A549 (cell line): ENCODE measurements around the gene HMGCL. TPM values are rescaled to one million over a fixed set of nuclear protein-coding genes. Genes with fewer than 3 reads are reported as not detected.

Experiments
- ATAC-seq, 2 experiments: fragments of 200-7000 bp in 1 of 2; fragments of >200 bp in 1 of 2; cut with Nextera tagmentation in 1 of 2; cut with Tn5 transposase in 1 of 2; 3 replicates each; pipeline versions ENCODE4 v1.8.0 to v1.9.1; 2018 to 2020; ENCODE audit warnings: mild to moderate bottlenecking in 1 of 2, moderate library complexity in 1 of 2
- CTCF ChIA-PET: fragments of 300-600 bp; sonication (Branson Sonifier 250); formaldehyde crosslinking; extraction: SDS; loops from one replicate; lab custom pipeline; 2021; ENCODE audit warnings: antibody characterized with exemption, inconsistent platforms; lab: Yijun Ruan, JAX
- POLR2A ChIA-PET: fragments of 350-600 bp; formaldehyde crosslinking; extraction: SDS; loops from one replicate; lab custom pipeline; 2021; ENCODE audit warnings: antibody characterized with exemption, inconsistent platforms; lab: Yijun Ruan, JAX
- DNase-seq, 2 experiments: peaks; one replicate each; pipeline versions ENCODE4 v3.0.0 to v3.0.0-alpha.2; 2011 to 2016; ENCODE audit warnings: low read depth in 1 of 2, low spot score in 1 of 2
- FAIRE-seq: peaks from 2 replicates; lab custom pipeline; 2011; peaks lifted over from hg19 to GRCh38; lab: Jason Lieb, UNC
- H3K27ac ChIP-seq, 2 experiments: fragments of >200 bp; sonication (Bioruptor Twin); formaldehyde crosslinking; 3 replicates each; pipeline ENCODE4 v1.5.1; 2016 to 2017
- H3K4me1 ChIP-seq: fragments of >200 bp; sonication (Bioruptor Twin); formaldehyde crosslinking; 3 replicates; pipeline ENCODE4 v1.6.1; 2016
- H3K4me2 ChIP-seq: fragments of >200 bp; sonication (Bioruptor Twin); formaldehyde crosslinking; 3 replicates; pipeline ENCODE4 v1.6.1; 2016
- H3K4me3 ChIP-seq: fragments of >200 bp; sonication (Bioruptor Twin); formaldehyde crosslinking; 3 replicates; pipeline ENCODE4 v1.5.1; 2016
- H3K9me3 ChIP-seq: fragments of >200 bp; sonication (Bioruptor Twin); formaldehyde crosslinking; 3 replicates; pipeline ENCODE4 v1.6.1; 2016
- ATOH8 ChIP-seq: fragments of 250-450 bp; sonication (Bioruptor Pico); IDR thresholded peaks from 2 replicates; pipeline ENCODE4 v1.5.0; 2020; ENCODE audit warnings: low read depth, mild to moderate bottlenecking, moderate library complexity
- CBX2 ChIP-seq: fragments of 200-600 bp; sonication (generic); IDR thresholded peaks from 2 replicates; pipeline ENCODE4 v1.6.1; 2016; ENCODE audit warnings: low read depth, mild to moderate bottlenecking, borderline replicate concordance
- CBX8 ChIP-seq: fragments of 200-600 bp; sonication (generic); IDR thresholded peaks from 2 replicates; pipeline ENCODE4 v1.6.1; 2016
- CEBPB ChIP-seq, 2 experiments: fragments of >200 bp in 1 of 2; sonication (Bioruptor Twin) in 1 of 2; formaldehyde crosslinking in 1 of 2; IDR thresholded peaks; 2 replicates each; pipeline ENCODE4 v1.6.1; 2012 to 2016
- CHD2 ChIP-seq: fragments of 150-350 bp; IDR thresholded peaks from 2 replicates; pipeline ENCODE4 v1.6.1; 2014; ENCODE audit warnings: low read length; ENCODE audit not compliant: partially characterized antibody
- CHD4 ChIP-seq: fragments of 200-600 bp; sonication (generic); IDR thresholded peaks from 2 replicates; pipeline ENCODE4 v1.6.1; 2016; ENCODE audit warnings: antibody characterized with exemption, mild to moderate bottlenecking, borderline replicate concordance
- CTCF ChIP-seq: fragments of >200 bp; sonication (Bioruptor Twin); formaldehyde crosslinking; IDR thresholded peaks from 3 replicates; pipeline ENCODE4 v1.5.1; 2016
- E2F6 ChIP-seq: IDR thresholded peaks from 2 replicates; pipeline ENCODE4 v1.6.1; 2012; ENCODE audit warnings: low read depth, borderline replicate concordance
- EHF ChIP-seq: fragments of 250-450 bp; sonication (Bioruptor Pico); IDR thresholded peaks from 2 replicates; pipeline ENCODE4 v1.5.0; 2020; ENCODE audit warnings: mild to moderate bottlenecking
- ELK1 ChIP-seq: fragments of 150-350 bp; IDR thresholded peaks from 2 replicates; pipeline ENCODE4 v1.6.1; 2014; ENCODE audit warnings: low read depth, mild to moderate bottlenecking, low read length
- EP300 ChIP-seq, 2 experiments: fragments of >200 bp; sonication (Bioruptor Twin); formaldehyde crosslinking; IDR thresholded peaks; 2 replicates in 1 of 2; 3 replicates in 1 of 2; pipeline ENCODE4 v1.6.1; 2016 to 2017
- FOSB ChIP-seq: fragments of 250-450 bp; sonication (Bioruptor Pico); IDR thresholded peaks from 2 replicates; pipeline ENCODE4 v1.5.0; 2020; ENCODE audit warnings: mild to moderate bottlenecking, moderate library complexity
- HES2 ChIP-seq: fragments of >200 bp; sonication (Bioruptor Twin); formaldehyde crosslinking; IDR thresholded peaks from 2 replicates; pipeline ENCODE4 v1.6.1; 2016
- HEYL ChIP-seq: fragments of 250-450 bp; sonication (Bioruptor Pico); IDR thresholded peaks from 2 replicates; pipeline ENCODE4 v1.8.0; 2021; ENCODE audit warnings: mild to moderate bottlenecking, moderate library complexity
- HOXB5 ChIP-seq: fragments of 250-450 bp; sonication (Bioruptor Pico); IDR thresholded peaks from 2 replicates; pipeline ENCODE4 v1.5.0; 2020; ENCODE audit warnings: mild to moderate bottlenecking, moderate library complexity
- JUNB ChIP-seq: fragments of >200 bp; sonication (Bioruptor Twin); formaldehyde crosslinking; IDR thresholded peaks from 2 replicates; pipeline ENCODE4 v1.6.1; 2016
- KDM1A ChIP-seq: fragments of 200-600 bp; sonication (generic); IDR thresholded peaks from 2 replicates; pipeline ENCODE4 v1.6.1; 2016; ENCODE audit warnings: low read depth, mild to moderate bottlenecking
- KDM5A ChIP-seq: fragments of 200-600 bp; sonication (generic); IDR thresholded peaks from 2 replicates; pipeline ENCODE4 v1.6.1; 2016; ENCODE audit warnings: antibody characterized with exemption, mild to moderate bottlenecking
- MAX ChIP-seq: IDR thresholded peaks from 2 replicates; pipeline ENCODE4 v1.6.1; 2012
- MAZ ChIP-seq: fragments of 150-350 bp; IDR thresholded peaks from 2 replicates; pipeline ENCODE4 v1.6.1; 2014; ENCODE audit warnings: antibody characterized with exemption, low read depth, low read length, borderline replicate concordance
- NFE2L2 ChIP-seq: fragments of 150-350 bp; conservative IDR thresholded peaks from 2 replicates; pipeline ENCODE4 v1.6.1; 2014; ENCODE audit warnings: low read length
- NR3C1 ChIP-seq: fragments of >200 bp; sonication (Bioruptor Twin); formaldehyde crosslinking; IDR thresholded peaks from 3 replicates; pipeline ENCODE4 v1.6.1; 2017
- POLR2AphosphoS2 ChIP-seq: conservative IDR thresholded peaks from 2 replicates; pipeline ENCODE4 v1.6.1; 2012; ENCODE audit warnings: low read length, improper control_type of control experiment, inconsistent platforms
- RAD21 ChIP-seq, 2 experiments: fragments of >200 bp in 1 of 2; sonication (Bioruptor Twin) in 1 of 2; formaldehyde crosslinking in 1 of 2; IDR thresholded peaks in 1 of 2; conservative IDR thresholded peaks in 1 of 2; 2 replicates in 1 of 2; 3 replicates in 1 of 2; pipeline ENCODE4 v1.6.1; 2012 to 2018; ENCODE audit warnings: inconsistent platforms in 1 of 2
- RCOR1 ChIP-seq: fragments of 150-350 bp; IDR thresholded peaks from 2 replicates; pipeline ENCODE4 v1.6.1; 2014; ENCODE audit warnings: antibody characterized with exemption, low read length, low read depth
- REST ChIP-seq: fragments of 200-600 bp; sonication (generic); IDR thresholded peaks from 2 replicates; pipeline ENCODE4 v1.6.1; 2016; ENCODE audit warnings: antibody characterized with exemption, mild to moderate bottlenecking, moderate library complexity
- TFCP2L1 ChIP-seq: fragments of 250-450 bp; sonication (Bioruptor Pico); IDR thresholded peaks from 2 replicates; pipeline ENCODE4 v1.5.0; 2021; ENCODE audit warnings: mild to moderate bottlenecking
- USF2 ChIP-seq: fragments of 450-650 bp; IDR thresholded peaks from 2 replicates; pipeline ENCODE4 v1.6.1; 2014; ENCODE audit warnings: antibody characterized with exemption
- ZFP36 ChIP-seq: fragments of 450-650 bp; IDR thresholded peaks from 2 replicates; pipeline ENCODE4 v1.6.1; 2014; ENCODE audit warnings: borderline replicate concordance; ENCODE audit not compliant: partially characterized antibody
- ZSCAN20 ChIP-seq: fragments of 250-450 bp; sonication (Bioruptor Pico); IDR thresholded peaks from 2 replicates; pipeline ENCODE4 v1.8.0; 2022; ENCODE audit warnings: mild to moderate bottlenecking, moderate library complexity
- WGBS: methylation state at CpG from one replicate; pipeline ENCODE4 v1.1.6; 2017; ENCODE audit errors: missing lambda C conversion rate; 5-methylcytosine and 5-hydroxymethylcytosine counted together
- polyA plus RNA-seq, 4 experiments: library from polyadenylated mRNA; depleted of rRNA in 3 of 4; stranded (reverse); fragments of >200 nt; fragmentation: RNase III in 1 of 4; extraction: RNeasy Plus Mini Kit Qiagen cat#74134 plus additional on column Dnase treatment in 1 of 4; gene quantifications; 2 replicates in 3 of 4; 3 replicates in 1 of 4; pipeline ENCODE4 v1.2.3, GENCODE V29; 2011 to 2017

Gene HMGCL
- polyA plus RNA-seq, 2 of the 4 experiments (the other 2 are of a cell fraction): 11.5 to 18.0 TPM

GRCh38 chr1:23800400-23801337, 24.6 kb downstream of the HMGCL start, which contains the start of gene GALE:
TSS of gene GALE (minus strand) at chr1:23800754. CDS start at chr1:23799007, 1,747 bp downstream.
- WGBS: 0% methylated on average over 1 of the region's 82 CpGs
- POLR2A ChIA-PET: interaction anchor here (0.6 to 4.2 kb wide), 5 partner anchors 9 to 1216 kb away, joined by 3 to 19 read pairs (median 3); partner anchors contain the start of genes LYPLA2 and PNRC2
- no peak for TF ChIP-seq EHF (CRISPR knock-in tag)
- TF ChIP-seq ATOH8 (CRISPR knock-in tag): no peak
- no peak for TF ChIP-seq CHD2
- no peak for TF ChIP-seq RCOR1
- no peak for TF ChIP-seq REST
- no peak for TF ChIP-seq CEBPB (IDR thresholded peaks at IDR 0.05)
- TF ChIP-seq HEYL (CRISPR knock-in tag): no peak
- no peak for TF ChIP-seq CBX2
- no peak for TF ChIP-seq HOXB5
- no peak for TF ChIP-seq HES2
- TF ChIP-seq JUNB: no peak
- 0 out of 2 replicates have a peak, but pooled peaks have one; percentile 17 for TF ChIP-seq E2F6
- TF ChIP-seq RAD21 (conservative IDR thresholded peaks at IDR 0.05 in 1 of 2, IDR thresholded peaks at IDR 0.05 in 1 of 2): no peak
- TF ChIP-seq FOSB (CRISPR knock-in tag): no peak
- no peak for TF ChIP-seq ELK1
- no peak for TF ChIP-seq NR3C1
- TF ChIP-seq TFCP2L1: no peak
- no peak for TF ChIP-seq EP300 (IDR thresholded peaks at IDR 0.05)
- TF ChIP-seq MAX: peak; percentile 80
- no peak for TF ChIP-seq USF2
- no peak for TF ChIP-seq ZFP36
- TF ChIP-seq ZSCAN20 (CRISPR knock-in tag): no peak
- no peak for TF ChIP-seq CHD4
- no peak for TF ChIP-seq NFE2L2
- no peak for TF ChIP-seq POLR2AphosphoS2
- TF ChIP-seq MAZ: peak; percentile 23; the same call in 1 of the 2 replicates
- no peak for TF ChIP-seq KDM1A
- TF ChIP-seq KDM5A: no peak
- TF ChIP-seq CTCF: no peak
- TF ChIP-seq CBX8: no peak

More at GRCh38 chr1:23800400-23801337, 24.6 kb downstream of the HMGCL start, which contains the start of gene GALE:
- peak; percentile 76 to 85 for ATAC-seq
- H3K4me1 ChIP-seq: peaks cover 12% of the 10 kb centered on the region
- no peak for FAIRE-seq
- peak within 1 kb of the TSS; percentile 89 for H3K4me2 ChIP-seq
- no peaks in the 10 kb centered on the region for H3K9me3 ChIP-seq
- peak within 1 kb of the TSS; percentile 89 to 99 for H3K27ac ChIP-seq
- CTCF ChIA-PET: interaction anchor here (1.0 to 3.4 kb wide), 7 partner anchors 11 to 592 kb away, joined by 3 to 23 read pairs (median 4); partner anchors contain the start of gene PITHD1
- H3K4me3 ChIP-seq: peak within 1 kb of the TSS; percentile 72
- DNase-seq: peak; percentile 88 to 92
